Fibroblast of lung (primary cell): ENCODE data around the gene MMP1. TPM values are rescaled to one million over a fixed set of nuclear protein-coding genes. Genes with fewer than 3 reads are reported as not detected.

ENCODE experiments used
- DNase-seq, 2 donors: peaks; one replicate each; pipeline versions ENCODE4 v3.0.0 to v3.0.0-alpha.2; 2010; ENCODE audit warnings: low read depth in 2 of 2
- H2AFZ ChIP-seq: 2 replicates; pipeline ENCODE4 v1.5.1; 2012; ENCODE audit warnings: low read length, control low read depth, inconsistent platforms
- H3K27ac ChIP-seq: 2 replicates; pipeline ENCODE4 v1.5.1; 2011; ENCODE audit warnings: low read length, control low read depth; ENCODE audit not compliant: insufficient read depth
- H3K27me3 ChIP-seq: 2 replicates; pipeline ENCODE4 v1.5.1; 2011; ENCODE audit warnings: mild to moderate bottlenecking, low read length; ENCODE audit not compliant: control insufficient read depth, insufficient read depth
- H3K36me3 ChIP-seq: 2 replicates; pipeline ENCODE4 v1.5.1; 2011; ENCODE audit warnings: low read length; ENCODE audit not compliant: control insufficient read depth, insufficient read depth
- H3K4me1 ChIP-seq: 2 replicates; pipeline ENCODE4 v1.5.1; 2011; ENCODE audit warnings: low read length; ENCODE audit not compliant: control insufficient read depth, insufficient read depth; ENCODE audit errors: extremely low read depth
- H3K4me2 ChIP-seq: 2 replicates; pipeline ENCODE4 v1.5.1; 2011; ENCODE audit warnings: low read length, control low read depth; ENCODE audit not compliant: insufficient read depth; ENCODE audit errors: extremely low read depth
- H3K4me3 ChIP-seq, 4 experiments: fragments of 200-600 bp in 1 of 4; sonication (generic) in 1 of 4; replicated peaks in 1 of 4; 2 replicates each; pipeline ENCODE4 v1.5.1; 2011 to 2016; ENCODE audit warnings: low read length in 4 of 4, low read depth in 3 of 4, mild to moderate bottlenecking in 3 of 4, control low read depth in 2 of 4, inconsistent platforms in 1 of 4, mixed read lengths in 1 of 4; ENCODE audit not compliant: insufficient read depth in 1 of 4; ENCODE audit errors: control extremely low read depth in 1 of 4
- H3K79me2 ChIP-seq: 2 replicates; pipeline ENCODE4 v1.5.1; 2012; ENCODE audit warnings: mild to moderate bottlenecking, low read length, inconsistent platforms; ENCODE audit not compliant: control insufficient read depth, insufficient read depth
- H3K9ac ChIP-seq: 2 replicates; pipeline ENCODE4 v1.5.1; 2011; ENCODE audit warnings: mild to moderate bottlenecking, low read length, control low read depth; ENCODE audit not compliant: insufficient read depth
- H3K9me3 ChIP-seq: 2 replicates; pipeline ENCODE4 v1.5.1; 2012; ENCODE audit warnings: low read depth, low read length; ENCODE audit not compliant: control insufficient read depth, insufficient read depth
- H4K20me1 ChIP-seq: 2 replicates; pipeline ENCODE4 v1.5.1; 2011; ENCODE audit warnings: low read length; ENCODE audit not compliant: control insufficient read depth, insufficient read depth; ENCODE audit errors: extremely low read depth
- CTCF ChIP-seq, 2 donors: IDR thresholded peaks in 1 of 2; conservative IDR thresholded peaks in 1 of 2; 1 replicate in 1 of 2; 2 replicates in 1 of 2; pipeline ENCODE4 v1.5.1; 2011 to 2012; ENCODE audit warnings: low read length in 2 of 2, control low read depth in 1 of 2, inconsistent platforms in 1 of 2, low read depth in 1 of 2, mild to moderate bottlenecking in 1 of 2
- EZH2 ChIP-seq: IDR thresholded peaks from 2 replicates; pipeline ENCODE4 v1.5.1; 2012; ENCODE audit warnings: low read length, control low read depth, mild to moderate bottlenecking; ENCODE audit errors: missing control alignments
- polyA plus RNA-seq, 2 donors: library from polyadenylated mRNA; depleted of rRNA in 1 of 2; stranded (reverse) in 1 of 2; unstranded in 1 of 2; fragments of >200 nt; gene quantifications; 2 replicates each; pipeline ENCODE4 v1.2.1, GENCODE V29; 2011 to 2012; ENCODE audit warnings: missing spikeins in 1 of 2
- total RNA-seq: library from RNA; depleted of rRNA; stranded (reverse); fragments of >200 nt; gene quantifications from 2 replicates; pipeline ENCODE4 v1.2.1, GENCODE V29; 2014

MMP1 gene
- total and polyA plus RNA-seq, 2 donors (not counting 1 experiment from before 2014, with no cell fraction given), result 40.5 to 489 TPM

- Histone ChIP-seq H3K4me3 (no peak overlapping the region), H3K4me1 (no peaks in the 10 kb centered on the region), H3K36me3 (no peaks in the 10 kb centered on the region), H3K4me2 (no peak overlapping the region), H3K9me3 (no peaks in the 10 kb centered on the region), H3K27me3 (no peaks in the 10 kb centered on the region), H3K27ac (no peak overlapping the region), H2AFZ (no peak overlapping the region), H4K20me1 (no peaks in the 10 kb centered on the region), H3K79me2 (no peaks in the 10 kb centered on the region), H3K9ac (no peak overlapping the region)
- DNase-seq, result no peak
- TF ChIP-seq CTCF (conservative IDR thresholded peaks at IDR 0.05 in 1 of 2, IDR thresholded peaks at IDR 0.05 in 1 of 2; ENCODE audit: low read depth in 1 of 2, low read length in 2 of 2) (no peak), EZH2 (no peak)
Observed at GRCh38 chr11:102781676-102782075, 16.3 kb downstream of the MMP1 start.

- H3K27me3 ChIP-seq, result no peaks in the 10 kb centered on the region
- H3K4me2 ChIP-seq, result no peak within 1 kb of the TSS
Observed at GRCh38 chr11:102780491-102780918, 17.5 kb downstream of the MMP1 start, which contains the start of gene MMP10. TSS of gene MMP10 (minus strand) at chr11:102780628. CDS start at chr11:102780591, 37 bp downstream.

GRCh38 chr11:102776454-102776853 is 21.5 kb downstream of the MMP1 start:
- Histone ChIP-seq H2AFZ (no peak overlapping the region), H3K4me1 (no peaks in the 10 kb centered on the region), H3K79me2 (no peaks in the 10 kb centered on the region), H3K27ac (no peak overlapping the region), H3K9me3 (no peaks in the 10 kb centered on the region), H4K20me1 (no peaks in the 10 kb centered on the region), H3K9ac (no peak overlapping the region), H3K4me2 (no peak overlapping the region), H3K27me3 (no peaks in the 10 kb centered on the region), H3K36me3 (no peaks in the 10 kb centered on the region), H3K4me3 (no peak overlapping the region)
- TF ChIP-seq CTCF (conservative IDR thresholded peaks at IDR 0.05 in 1 of 2, IDR thresholded peaks at IDR 0.05 in 1 of 2; ENCODE audit: low read depth in 1 of 2, low read length in 2 of 2) (no peak), EZH2 (no peak)
- no peak for DNase-seq

More at GRCh38 chr11:102780491-102780918, 17.5 kb downstream of the MMP1 start, which contains the start of gene MMP10:
- Histone ChIP-seq H3K36me3 (no peaks in the 10 kb centered on the region), H3K4me3 (no peak within 1 kb of the TSS), H3K79me2 (no peaks in the 10 kb centered on the region), H3K4me1 (no peaks in the 10 kb centered on the region), H3K27ac (no peak within 1 kb of the TSS), H2AFZ (no peak within 1 kb of the TSS), H4K20me1 (no peaks in the 10 kb centered on the region), H3K9me3 (no peaks in the 10 kb centered on the region), H3K9ac (no peak within 1 kb of the TSS)
- peak; percentile 55 to 74 for DNase-seq
- peak; percentile 44 to 66 for TF ChIP-seq CTCF (conservative IDR thresholded peaks at IDR 0.05 in 1 of 2, IDR thresholded peaks at IDR 0.05 in 1 of 2; ENCODE audit: low read depth in 1 of 2, low read length in 2 of 2)
- no peak for TF ChIP-seq EZH2
